K562 treated with DMSO at 1 percent for 24 hours (cell line): ENCODE measurements around the gene CACNG8. TPM values are rescaled to one million over a fixed set of nuclear protein-coding genes. Genes with fewer than 3 reads are reported as not detected.

ENCODE experiments used
- total RNA-seq: library from RNA; unstranded; fragments of 300-600 nt; gene quantifications from 2 replicates; pipeline ENCODE4 v1.2.3, GENCODE V29; 2022; ENCODE audit warnings: low read depth; ENCODE audit not compliant: insufficient read depth

CACNG8 gene
- not detected in 2 replicates for total RNA-seq

DNA sequence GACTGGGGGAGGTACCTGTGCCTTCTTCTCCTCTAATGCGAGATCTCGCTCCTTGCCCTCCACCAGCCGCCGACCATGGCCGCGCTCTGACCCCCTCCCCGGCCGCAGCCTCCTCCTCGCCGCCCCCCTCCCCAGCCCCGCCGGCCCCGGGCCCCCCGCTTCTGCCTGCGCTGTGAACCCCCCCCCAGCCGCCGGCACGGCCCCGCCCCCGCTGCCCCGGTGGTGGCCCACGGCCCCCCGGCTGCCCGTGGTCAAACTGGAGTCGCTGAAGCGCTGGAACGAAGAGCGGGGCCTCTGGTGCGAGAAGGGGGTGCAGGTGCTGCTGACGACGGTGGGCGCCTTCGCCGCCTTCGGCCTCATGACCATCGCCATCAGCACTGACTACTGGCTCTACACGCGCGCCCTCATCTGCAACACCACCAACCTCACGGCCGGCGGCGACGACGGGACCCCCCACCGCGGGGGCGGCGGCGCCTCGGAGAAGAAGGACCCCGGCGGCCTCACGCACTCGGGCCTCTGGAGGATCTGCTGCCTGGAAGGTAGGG is at the start of gene CACNG8:
TSS of gene CACNG8 (plus strand) at position 51 of the 545 bp plus-strand sequence.

DNA sequence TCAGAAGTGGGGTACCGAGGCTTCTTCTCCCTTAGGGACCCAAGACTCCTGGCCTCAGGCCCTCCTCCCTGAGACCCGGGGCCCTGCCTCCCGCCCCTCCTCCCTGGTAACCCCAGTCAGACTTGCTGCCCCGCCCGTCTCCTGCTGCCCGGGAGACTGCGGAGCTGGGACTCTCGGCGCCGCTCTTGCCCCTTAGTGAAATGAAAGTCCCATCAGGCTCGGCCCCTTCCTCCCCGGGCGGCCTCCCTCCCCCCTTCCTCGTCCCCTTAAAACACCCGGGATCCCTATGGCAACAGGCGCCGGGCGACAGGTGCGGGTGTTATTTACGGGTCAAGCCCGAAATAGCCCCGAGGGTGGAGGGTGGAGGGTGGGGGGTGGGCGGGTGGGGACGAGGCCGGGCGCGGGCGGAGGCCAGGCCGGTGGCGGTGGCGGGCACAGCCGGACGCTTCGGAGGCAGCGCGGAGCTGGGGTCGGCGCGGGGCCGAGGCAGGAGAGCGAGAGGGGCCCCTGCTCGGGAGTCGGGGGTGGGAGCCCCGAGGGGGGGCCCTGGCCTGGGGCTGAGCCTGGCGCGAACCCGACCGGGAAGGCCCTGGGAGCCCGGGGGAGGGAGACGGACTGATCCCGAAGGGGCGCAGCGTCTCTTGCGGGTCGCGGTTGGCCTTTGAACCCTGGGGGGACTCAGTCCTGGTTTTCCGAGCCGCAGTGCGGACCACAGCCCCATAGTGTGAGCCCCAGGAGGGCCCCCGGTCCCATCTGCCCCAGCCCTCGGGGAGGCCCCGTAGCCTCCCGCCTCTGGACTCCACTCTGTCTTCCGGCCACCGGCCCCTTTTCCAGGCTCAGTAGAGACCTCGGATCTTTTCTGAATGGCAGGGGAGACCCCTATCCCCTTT is 28.7 kb downstream of the CACNG8 start, which contains the start of gene CACNG6:
TSS of gene CACNG6 (plus strand) at position 414 of the 890 bp plus-strand sequence. CDS start 1,241 bp downstream, outside the sequence.

Other genes with a start within 250 kb of the CACNG8 start
- gene NLRP12, start 138.6 kb upstream of the CACNG8 start, total RNA-seq = 0.17 and 0.29 TPM in 2 replicates
- gene MYADM, start 95.1 kb upstream of the CACNG8 start, total RNA-seq = 36.2 and 59.6 TPM in 2 replicates
- gene PRKCG, start 80.7 kb upstream of the CACNG8 start, total RNA-seq = 0.08 TPM in 1 of 2 replicates, not detected in the other
- not detected in 2 replicates for gene CACNG7, start 53.7 kb upstream of the CACNG8 start, total RNA-seq
- not detected in 2 replicates for gene CACNG6, start 28.7 kb downstream of the CACNG8 start, total RNA-seq
- not detected in 2 replicates for gene VSTM1, start 101.0 kb downstream of the CACNG8 start, total RNA-seq
- not detected in 2 replicates for gene TARM1, start 118.4 kb downstream of the CACNG8 start, total RNA-seq
- gene OSCAR, start 137.9 kb downstream of the CACNG8 start, total RNA-seq = 1.4 and 1.9 TPM in 2 replicates
- 86.4 and 133 TPM in 2 replicates for gene NDUFA3, start 139.9 kb downstream of the CACNG8 start, total RNA-seq
- 9.7 and 20.2 TPM in 2 replicates for gene TFPT, start 152.7 kb downstream of the CACNG8 start, total RNA-seq
- gene PRPF31, start 152.8 kb downstream of the CACNG8 start, total RNA-seq = 90.1 and 106 TPM in 2 replicates
- gene CNOT3, start 174.8 kb downstream of the CACNG8 start, total RNA-seq = 71.9 and 76.1 TPM in 2 replicates
- 8.3 and 8.5 TPM in 2 replicates for gene LENG1, start 196.8 kb downstream of the CACNG8 start, total RNA-seq
- gene TMC4, start 210.2 kb downstream of the CACNG8 start, total RNA-seq = 0.90 TPM in 1 of 2 replicates, not detected in the other
- 227 and 231 TPM in 2 replicates for gene MBOAT7, start 226.6 kb downstream of the CACNG8 start, total RNA-seq
- gene TSEN34, start 228.4 kb downstream of the CACNG8 start, total RNA-seq = 86.8 and 89.8 TPM in 2 replicates
- 6,803 and 7,007 TPM in 2 replicates for gene RPS9, start 237.9 kb downstream of the CACNG8 start, total RNA-seq